Right renal cortex interstitium (tissue), 3 donors: Measurements from ENCODE around the gene RPL34. TPM values are rescaled to one million over a fixed set of nuclear protein-coding genes. Genes with fewer than 3 reads are reported as not detected.
"Not testable (repeated sequence)": the region's sequence is repeated elsewhere in the genome, so short reads cannot be mapped to it uniquely, and the experiment has no call there.

ENCODE experiments used
- DNase-seq, 3 donors: peaks; one replicate each; pipeline ENCODE4 v3.0.0-alpha.2; 2013; ENCODE audit warnings: low read depth in 3 of 3, low spot score in 2 of 3
- polyA plus RNA-seq, 3 donors: library from polyadenylated mRNA; unstranded; fragments of 120-200 nt; gene quantifications; one replicate each; pipeline ENCODE4 v1.2.1, GENCODE V29; 2013; ENCODE audit not compliant: insufficient read length in 3 of 3

RPL34 gene
- polyA plus RNA-seq: 1,000 to 10,000 TPM; 2,131 to 2,261 (median 2,196) TPM

- DNase-seq: peak; percentile 97 to 99 (median 98)
Observed at GRCh38 chr4:108620101-108620932, at the start of gene RPL34. Gene RPL34 (plus strand): TSS chr4:108620576. CDS start chr4:108621960, 1,384 bp downstream.

- no peak for DNase-seq
Observed at GRCh38 chr4:108570993-108571569, 49.3 kb upstream of the RPL34 start.

GRCh38 chr4:108574402-108574801 lies 46.0 kb upstream of the RPL34 start:
- no peak for DNase-seq

- DNase-seq: no peak
Observed at GRCh38 chr4:108581083-108581482, 39.3 kb upstream of the RPL34 start.

GRCh38 chr4:108586778-108587177 lies 33.6 kb upstream of the RPL34 start:
- no peak for DNase-seq

GRCh38 chr4:108588878-108589277 lies 31.5 kb upstream of the RPL34 start:
- DNase-seq: no peak

- DNase-seq: no peak
Observed at GRCh38 chr4:108589961-108590360, 30.4 kb upstream of the RPL34 start.

- no peak for DNase-seq
Observed at GRCh38 chr4:108590776-108591175, 29.6 kb upstream of the RPL34 start.

GRCh38 chr4:108592674-108592986 lies 27.7 kb upstream of the RPL34 start:
- DNase-seq: no peak

GRCh38 chr4:108594296-108594695 lies 26.1 kb upstream of the RPL34 start:
- DNase-seq: not testable (repeated sequence)

- no peak for DNase-seq
Observed at GRCh38 chr4:108596344-108596743, 24.0 kb upstream of the RPL34 start.

GRCh38 chr4:108601106-108601505 lies 19.3 kb upstream of the RPL34 start:
- no peak for DNase-seq

- DNase-seq: no peak
Observed at GRCh38 chr4:108601532-108601931, 18.8 kb upstream of the RPL34 start.

- DNase-seq: no peak
Observed at GRCh38 chr4:108602163-108602562, 18.2 kb upstream of the RPL34 start.

GRCh38 chr4:108607079-108607815 lies 13.1 kb upstream of the RPL34 start:
- DNase-seq: no peak

GRCh38 chr4:108611365-108611764 lies 9.0 kb upstream of the RPL34 start:
- peak in 1 of 3 donors; percentile 15 for DNase-seq

- no peak for DNase-seq
Observed at GRCh38 chr4:108612365-108612764, 8.0 kb upstream of the RPL34 start.

- no peak for DNase-seq
Observed at GRCh38 chr4:108619372-108620100, 840 bp upstream of the RPL34 start.

GRCh38 chr4:108620933-108621905 lies 843 bp downstream of the RPL34 start:
- DNase-seq: peak in 1 of 3 donors; percentile 27

- DNase-seq: no peak
Observed at GRCh38 chr4:108622022-108622421, 1.6 kb downstream of the RPL34 start.
